ENCODE measurements around the gene GATA5.

Gene GATA5

DNA sequence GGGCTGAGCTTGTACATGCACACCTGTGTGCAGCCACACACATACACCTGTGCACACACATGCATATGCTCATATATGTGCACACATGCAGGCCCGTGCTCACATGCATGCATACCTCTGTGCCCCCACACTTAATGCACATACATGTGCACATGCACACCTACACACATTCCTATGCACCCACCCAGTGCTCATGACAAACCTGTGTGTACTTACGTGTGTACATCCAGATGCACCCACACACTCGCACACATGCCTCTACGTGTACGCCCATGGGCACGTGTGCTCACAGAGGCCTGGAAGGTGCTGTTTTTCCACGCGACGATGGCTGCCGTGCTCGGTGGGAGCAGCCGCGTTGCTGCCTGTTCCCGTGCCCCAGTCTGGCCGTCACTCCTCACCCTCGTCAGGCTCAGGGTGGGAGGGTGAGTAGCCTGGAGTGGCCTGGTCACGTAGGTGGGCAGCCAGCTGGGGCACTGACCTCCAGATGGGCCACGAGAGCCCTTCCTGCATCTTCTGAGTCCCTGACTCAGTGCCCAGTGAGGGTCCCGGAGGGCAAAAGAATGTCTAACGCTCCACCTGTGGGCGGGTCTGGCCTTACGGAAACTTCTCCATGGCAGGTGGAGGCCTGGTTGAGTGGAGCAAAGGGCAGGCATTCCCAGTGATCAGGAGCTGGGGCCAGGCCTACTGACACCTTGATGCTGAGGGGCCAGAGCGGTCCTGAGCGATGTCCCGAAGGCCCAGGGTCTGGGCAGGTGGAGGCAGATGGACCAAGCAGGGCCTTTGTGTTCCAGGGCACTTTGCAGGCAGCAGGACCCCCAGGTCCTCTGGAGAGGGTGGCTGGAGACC lies 8.0 kb upstream of the GATA5 start:
- CTCF ChIA-PET: no interaction called here
- TF ChIP-seq ZFP3 (tag by site-specific recombination; IDR thresholded peaks at IDR 0.05; ENCODE audit: low read depth) (no peak), EGR2 (tag by site-specific recombination; IDR thresholded peaks at IDR 0.05; ENCODE audit: low read depth) (0 out of 2 replicates have a peak, but pooled peaks have one; percentile 6), ZFHX2 (tag by site-specific recombination; conservative IDR thresholded peaks at IDR 0.05) (peak; percentile 43), ZNF529 (tag by site-specific recombination; IDR thresholded peaks at IDR 0.05; ENCODE audit: insufficient replicate concordance) (no peak), SP7 (tag by site-specific recombination; IDR thresholded peaks at IDR 0.05) (no peak), ZBTB20 (tag by site-specific recombination; IDR thresholded peaks at IDR 0.05) (no peak)
- Histone ChIP-seq H3K36me3 (ENCODE audit: control insufficient read depth in 2 of 2, insufficient read depth in 1 of 2, low read length in 2 of 2) (no peaks in the 10 kb centered on the region), H3K9me3 (ENCODE audit: control insufficient read depth, insufficient read depth, low read depth, low read length) (no peaks in the 10 kb centered on the region), H3K4me1 (ENCODE audit: control insufficient read depth, insufficient read depth, low read length) (no peaks in the 10 kb centered on the region), H3K27ac (ENCODE audit: extremely low read depth, low read depth, low read length) (no peak overlapping the region), H3K4me3 (ENCODE audit: low read depth, low read length) (no peak overlapping the region)
- POLR2A ChIA-PET: no interaction called here

DNA sequence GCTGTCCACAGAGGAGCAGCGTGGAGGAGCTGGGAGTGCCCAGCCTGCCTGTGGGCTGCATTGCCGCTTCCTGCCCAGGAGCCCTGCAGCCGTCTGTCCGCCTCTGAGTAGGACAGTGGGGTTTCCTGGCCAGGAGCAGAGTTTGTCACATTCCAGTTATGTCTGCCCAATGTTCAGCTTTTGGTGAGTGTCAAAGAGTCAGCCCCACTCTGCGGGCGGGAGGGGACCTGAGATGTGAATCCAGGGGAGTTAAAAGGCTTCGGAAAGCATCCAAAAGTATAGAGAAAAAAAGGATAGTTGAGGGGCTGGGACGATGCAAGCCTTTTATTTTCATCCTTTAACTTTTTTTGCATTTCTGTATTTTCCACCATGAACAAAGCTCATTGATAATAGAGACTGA lies 7.2 kb upstream of the GATA5 start:
- H3K9me3 ChIP-seq (ENCODE audit: control insufficient read depth, insufficient read depth, low read depth, low read length): no peaks in the 10 kb centered on the region
- H3K36me3 ChIP-seq (ENCODE audit: control insufficient read depth in 2 of 2, insufficient read depth in 1 of 2, low read length in 2 of 2): no peaks in the 10 kb centered on the region
- TF ChIP-seq ZIC2 (tag by site-specific recombination; IDR thresholded peaks at IDR 0.05) (no peak), SCRT1 (tag by site-specific recombination; IDR thresholded peaks at IDR 0.05; ENCODE audit: borderline replicate concordance) (no peak), GFI1B (tag by site-specific recombination; IDR thresholded peaks at IDR 0.05) (no peak), ZNF121 (tag by site-specific recombination; IDR thresholded peaks at IDR 0.05) (no peak), ZNF394 (tag by site-specific recombination; IDR thresholded peaks at IDR 0.05; ENCODE audit: borderline replicate concordance) (peak; percentile 15; the same call in 1 of the 2 replicates)
- TF ChIP-seq, protein P1, sequence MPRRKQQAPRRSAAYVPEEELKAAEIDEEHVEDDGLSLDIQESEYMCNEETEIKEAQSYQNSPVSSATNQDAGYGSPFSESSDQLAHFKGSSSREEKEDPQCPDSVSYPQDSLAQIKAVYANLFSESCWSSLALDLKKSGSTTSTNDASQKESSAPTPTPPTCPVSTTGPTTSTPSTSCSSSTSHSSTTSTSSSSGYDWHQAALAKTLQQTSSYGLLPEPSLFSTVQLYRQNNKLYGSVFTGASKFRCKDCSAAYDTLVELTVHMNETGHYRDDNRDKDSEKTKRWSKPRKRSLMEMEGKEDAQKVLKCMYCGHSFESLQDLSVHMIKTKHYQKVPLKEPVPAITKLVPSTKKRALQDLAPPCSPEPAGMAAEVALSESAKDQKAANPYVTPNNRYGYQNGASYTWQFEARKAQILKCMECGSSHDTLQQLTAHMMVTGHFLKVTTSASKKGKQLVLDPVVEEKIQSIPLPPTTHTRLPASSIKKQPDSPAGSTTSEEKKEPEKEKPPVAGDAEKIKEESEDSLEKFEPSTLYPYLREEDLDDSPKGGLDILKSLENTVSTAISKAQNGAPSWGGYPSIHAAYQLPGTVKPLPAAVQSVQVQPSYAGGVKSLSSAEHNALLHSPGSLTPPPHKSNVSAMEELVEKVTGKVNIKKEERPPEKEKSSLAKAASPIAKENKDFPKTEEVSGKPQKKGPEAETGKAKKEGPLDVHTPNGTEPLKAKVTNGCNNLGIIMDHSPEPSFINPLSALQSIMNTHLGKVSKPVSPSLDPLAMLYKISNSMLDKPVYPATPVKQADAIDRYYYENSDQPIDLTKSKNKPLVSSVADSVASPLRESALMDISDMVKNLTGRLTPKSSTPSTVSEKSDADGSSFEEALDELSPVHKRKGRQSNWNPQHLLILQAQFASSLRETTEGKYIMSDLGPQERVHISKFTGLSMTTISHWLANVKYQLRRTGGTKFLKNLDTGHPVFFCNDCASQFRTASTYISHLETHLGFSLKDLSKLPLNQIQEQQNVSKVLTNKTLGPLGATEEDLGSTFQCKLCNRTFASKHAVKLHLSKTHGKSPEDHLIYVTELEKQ (tag by site-specific recombination; IDR thresholded peaks at IDR 0.05; ENCODE audit: borderline replicate concordance): no peak
- no peak overlapping the region for H3K4me3 ChIP-seq (ENCODE audit: low read depth, low read length)
- POLR2A ChIA-PET: no interaction called here
- no peak overlapping the region for H3K27ac ChIP-seq (ENCODE audit: extremely low read depth, low read depth, low read length)
- H3K4me1 ChIP-seq (ENCODE audit: control insufficient read depth, insufficient read depth, low read length): no peaks in the 10 kb centered on the region
- CTCF ChIA-PET: no interaction called here

DNA sequence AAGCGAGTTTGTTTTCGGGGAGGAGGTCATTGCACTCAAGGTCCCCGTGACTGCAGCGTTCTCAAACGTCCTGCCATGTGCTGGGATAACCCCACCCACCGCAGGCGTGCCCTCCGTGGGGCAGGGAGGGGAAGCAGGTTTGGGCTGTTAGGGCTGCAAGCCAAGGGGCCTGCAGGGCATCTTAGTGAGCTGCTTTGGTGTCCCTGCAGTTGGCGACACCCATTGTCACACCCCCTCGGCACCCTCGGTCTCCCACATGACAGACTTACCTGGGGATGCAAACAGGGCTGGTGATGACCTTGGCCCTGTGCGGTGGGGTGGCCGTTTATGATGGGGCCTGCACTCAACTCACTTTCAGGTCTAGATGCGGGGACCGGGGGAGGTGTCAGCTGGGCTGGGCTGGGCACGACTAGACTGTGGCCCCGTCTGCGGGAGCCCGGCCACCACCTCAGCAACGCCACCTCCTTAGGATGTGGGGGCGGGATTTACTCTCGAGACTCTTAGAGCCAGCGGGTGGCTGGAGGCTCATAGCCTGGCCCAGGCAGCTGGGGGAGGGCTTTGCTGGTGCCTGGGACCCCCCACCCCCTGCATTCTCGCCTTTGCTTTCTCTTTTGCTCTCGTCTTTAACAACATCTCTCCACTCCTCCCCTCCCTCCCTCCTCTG lies 6.5 kb upstream of the GATA5 start:
- no peaks in the 10 kb centered on the region for H3K4me1 ChIP-seq (ENCODE audit: control insufficient read depth, insufficient read depth, low read length)
- H3K27ac ChIP-seq (ENCODE audit: extremely low read depth, low read depth, low read length): no peak overlapping the region
- no peaks in the 10 kb centered on the region for H3K9me3 ChIP-seq (ENCODE audit: control insufficient read depth, insufficient read depth, low read depth, low read length)
- H3K36me3 ChIP-seq (ENCODE audit: control insufficient read depth in 2 of 2, insufficient read depth in 1 of 2, low read length in 2 of 2): no peaks in the 10 kb centered on the region
- POLR2A ChIA-PET: no interaction called here
- H3K4me3 ChIP-seq (ENCODE audit: low read depth, low read length): no peak overlapping the region
- CTCF ChIA-PET: no interaction called here
- TF ChIP-seq EGR2 (tag by site-specific recombination; IDR thresholded peaks at IDR 0.05; ENCODE audit: low read depth) (peak; percentile 60; the same call in 1 of the 2 replicates), ZFHX2 (tag by site-specific recombination; conservative IDR thresholded peaks at IDR 0.05) (peak; percentile 77), GLIS2 (tag by site-specific recombination; IDR thresholded peaks at IDR 0.05) (peak; percentile 28; the same call in 1 of the 2 replicates), KLF1 (tag by site-specific recombination; IDR thresholded peaks at IDR 0.05) (peak; percentile 47; the same call in 1 of the 2 replicates)
- TF ChIP-seq, protein P2, sequence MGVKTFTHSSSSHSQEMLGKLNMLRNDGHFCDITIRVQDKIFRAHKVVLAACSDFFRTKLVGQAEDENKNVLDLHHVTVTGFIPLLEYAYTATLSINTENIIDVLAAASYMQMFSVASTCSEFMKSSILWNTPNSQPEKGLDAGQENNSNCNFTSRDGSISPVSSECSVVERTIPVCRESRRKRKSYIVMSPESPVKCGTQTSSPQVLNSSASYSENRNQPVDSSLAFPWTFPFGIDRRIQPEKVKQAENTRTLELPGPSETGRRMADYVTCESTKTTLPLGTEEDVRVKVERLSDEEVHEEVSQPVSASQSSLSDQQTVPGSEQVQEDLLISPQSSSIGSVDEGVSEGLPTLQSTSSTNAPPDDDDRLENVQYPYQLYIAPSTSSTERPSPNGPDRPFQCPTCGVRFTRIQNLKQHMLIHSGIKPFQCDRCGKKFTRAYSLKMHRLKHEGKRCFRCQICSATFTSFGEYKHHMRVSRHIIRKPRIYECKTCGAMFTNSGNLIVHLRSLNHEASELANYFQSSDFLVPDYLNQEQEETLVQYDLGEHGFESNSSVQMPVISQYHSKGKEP (tag by site-specific recombination; IDR thresholded peaks at IDR 0.05): no peak
- TF ChIP-seq, protein P3, sequence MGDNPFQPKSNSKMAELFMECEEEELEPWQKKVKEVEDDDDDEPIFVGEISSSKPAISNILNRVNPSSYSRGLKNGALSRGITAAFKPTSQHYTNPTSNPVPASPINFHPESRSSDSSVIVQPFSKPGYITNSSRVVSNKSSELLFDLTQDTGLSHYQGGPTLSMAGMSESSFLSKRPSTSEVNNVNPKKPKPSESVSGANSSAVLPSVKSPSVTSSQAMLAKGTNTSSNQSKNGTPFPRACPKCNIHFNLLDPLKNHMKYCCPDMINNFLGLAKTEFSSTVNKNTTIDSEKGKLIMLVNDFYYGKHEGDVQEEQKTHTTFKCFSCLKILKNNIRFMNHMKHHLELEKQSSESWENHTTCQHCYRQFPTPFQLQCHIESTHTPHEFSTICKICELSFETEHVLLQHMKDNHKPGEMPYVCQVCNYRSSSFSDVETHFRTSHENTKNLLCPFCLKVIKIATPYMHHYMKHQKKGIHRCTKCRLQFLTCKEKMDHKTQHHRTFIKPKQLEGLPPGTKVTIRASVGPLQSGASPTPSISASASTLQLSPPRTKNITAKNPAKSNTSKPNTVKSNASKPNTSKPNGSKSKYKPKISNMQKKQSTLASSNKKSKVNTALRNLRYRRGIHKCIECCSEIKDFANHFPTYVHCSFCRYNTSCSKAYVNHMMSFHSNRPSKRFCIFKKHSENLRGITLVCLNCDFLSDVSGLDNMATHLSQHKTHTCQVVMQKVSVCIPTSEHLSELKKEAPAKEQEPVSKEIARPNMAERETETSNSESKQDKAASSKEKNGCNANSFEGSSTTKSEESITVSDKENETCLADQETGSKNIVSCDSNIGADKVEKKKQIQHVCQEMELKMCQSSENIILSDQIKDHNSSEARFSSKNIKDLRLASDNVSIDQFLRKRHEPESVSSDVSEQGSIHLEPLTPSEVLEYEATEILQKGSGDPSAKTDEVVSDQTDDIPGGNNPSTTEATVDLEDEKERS (tag by site-specific recombination; IDR thresholded peaks at IDR 0.05): no peak

Data from HEK293 (cell line).